Neural crest cell (in vitro differentiated cells): ENCODE results near the gene NSMCE1. TPM values are rescaled to one million over a fixed set of nuclear protein-coding genes. Genes with fewer than 3 reads are reported as not detected.
"Not testable (repeated sequence)": the region's sequence is repeated elsewhere in the genome, so short reads cannot be mapped to it uniquely, and the experiment has no call there.

Experiments used
- DNase-seq: peaks from one replicate; pipeline ENCODE4 v3.0.0; 2021; ENCODE audit warnings: low read depth, mixed read lengths, low spot score
- H3K27ac Mint-ChIP-seq: one replicate; pipeline ENCODE4 v1.8.0; 2021; ENCODE audit warnings: mild to moderate bottlenecking, mixed read lengths; ENCODE audit not compliant: unreplicated experiment
- H3K27me3 Mint-ChIP-seq: 2 replicates; pipeline ENCODE4 v1.8.0; 2021; ENCODE audit warnings: low read depth, mild to moderate bottlenecking, mixed read lengths
- H3K36me3 Mint-ChIP-seq: 2 replicates; pipeline ENCODE4 v1.8.0; 2021; ENCODE audit warnings: low read depth, mild to moderate bottlenecking, mixed read lengths
- H3K4me1 Mint-ChIP-seq: 2 replicates; pipeline ENCODE4 v1.8.0; 2021; ENCODE audit warnings: mixed read lengths
- H3K4me3 Mint-ChIP-seq: one replicate; pipeline ENCODE4 v1.8.0; 2021; ENCODE audit warnings: mild to moderate bottlenecking, mixed read lengths
- H3K9me3 Mint-ChIP-seq: 2 replicates; pipeline ENCODE4 v1.8.0; 2021; ENCODE audit warnings: mixed read lengths
- CTCF ChIP-seq: fragments of 200-600 bp; sonication (generic); conservative IDR thresholded peaks from 2 replicates; pipeline ENCODE4 v1.5.0; 2021; ENCODE audit warnings: antibody characterized with exemption, mild to moderate bottlenecking
- total RNA-seq: library from RNA; stranded (reverse); gene quantifications from 2 replicates; pipeline ENCODE4 v1.2.1, GENCODE V29; 2021

The NSMCE1 gene
- total RNA-seq, 1 donor from 2014 or later = 30.4 TPM

- TF ChIP-seq CTCF = no peak
These were observed 59.0 kb downstream of the NSMCE1 start for GRCh38 chr16:27209591-27209990.

DNA sequence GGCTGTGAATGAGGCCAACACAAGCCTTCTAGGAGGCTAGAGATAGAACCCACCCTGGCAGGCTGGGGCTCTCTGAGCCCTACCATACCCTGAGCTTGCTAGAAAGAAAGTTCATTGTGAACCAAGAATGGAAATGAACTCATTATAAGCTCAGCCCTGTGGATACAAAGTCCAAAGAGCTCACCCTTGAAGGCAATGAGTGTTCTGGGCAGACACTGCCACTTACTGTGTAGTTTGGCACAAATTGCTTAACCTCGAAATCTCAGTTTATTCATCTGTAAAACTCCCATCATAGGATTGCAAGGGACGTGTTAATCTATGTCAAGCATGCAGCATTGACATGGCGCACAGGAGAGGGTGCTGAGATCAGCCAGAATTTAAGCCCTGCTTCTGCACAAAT, 59.8 kb downstream of the NSMCE1 start:
- Mint-ChIP-seq H3K4me3 (no peak overlapping the region), H3K9me3 (no peaks in the 10 kb centered on the region), H3K27me3 (no peaks in the 10 kb centered on the region), H3K4me1 (peaks cover 8% of the 10 kb centered on the region), H3K36me3 (no peaks in the 10 kb centered on the region), H3K27ac (no peak overlapping the region)
- DNase-seq = no peak
- no peak for TF ChIP-seq CTCF

More at GRCh38 chr16:27209591-27209990, 59.0 kb downstream of the NSMCE1 start:
- Mint-ChIP-seq H3K9me3 (no peaks in the 10 kb centered on the region), H3K36me3 (no peaks in the 10 kb centered on the region), H3K4me1 (no peaks in the 10 kb centered on the region), H3K27me3 (no peaks in the 10 kb centered on the region), H3K27ac (no peak overlapping the region), H3K4me3 (no peak overlapping the region)
- DNase-seq = no peak

- no peak for DNase-seq
- no peak overlapping the region for H3K27ac Mint-ChIP-seq
- H3K4me1 Mint-ChIP-seq = peaks cover 12% of the 10 kb centered on the region
- no peaks in the 10 kb centered on the region for H3K27me3 Mint-ChIP-seq
- H3K4me3 Mint-ChIP-seq = no peak overlapping the region
- H3K9me3 Mint-ChIP-seq = no peaks in the 10 kb centered on the region
- no peak for TF ChIP-seq CTCF
- no peaks in the 10 kb centered on the region for H3K36me3 Mint-ChIP-seq
These were observed 60.4 kb downstream of the NSMCE1 start for GRCh38 chr16:27208081-27208680.

GRCh38 chr16:27207121-27207520, 61.5 kb downstream of the NSMCE1 start:
- not testable (repeated sequence) for H3K9me3 Mint-ChIP-seq, DNase-seq, H3K4me3 Mint-ChIP-seq, H3K27me3 Mint-ChIP-seq, H3K36me3 Mint-ChIP-seq, H3K27ac Mint-ChIP-seq
- H3K4me1 Mint-ChIP-seq = peaks cover 15% of the 10 kb centered on the region

DNA sequence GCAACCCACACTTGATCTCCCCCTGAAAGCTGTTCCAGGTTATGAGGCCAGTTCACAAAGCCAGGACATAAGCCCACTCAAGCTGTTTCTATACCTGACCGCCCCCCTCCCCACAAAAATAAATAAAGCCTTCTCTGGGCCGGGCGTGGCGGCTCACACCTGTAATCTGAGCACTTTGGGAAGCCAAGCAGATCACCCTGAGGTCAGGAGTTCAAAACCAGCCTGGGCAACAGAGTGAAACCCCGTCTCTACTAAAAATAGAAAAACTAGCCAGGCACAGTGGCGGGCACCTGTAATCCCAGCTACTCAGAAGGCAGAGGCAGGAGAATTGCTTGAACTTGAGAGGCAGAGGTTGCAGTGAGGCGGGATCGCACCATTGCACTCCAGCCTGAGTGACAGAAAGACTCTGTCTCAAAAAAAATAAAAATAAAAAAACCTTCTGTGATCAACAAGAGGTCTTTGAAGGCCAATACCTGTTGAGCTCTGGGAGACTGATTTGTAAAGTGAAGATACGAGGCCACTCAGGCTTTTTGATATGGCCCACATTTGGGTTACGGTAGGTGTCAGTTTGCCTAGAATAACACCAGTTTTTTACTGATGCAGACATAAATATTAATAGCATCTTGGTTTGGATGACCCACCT, 63.0 kb downstream of the NSMCE1 start:
- Mint-ChIP-seq H3K27ac (no peak overlapping the region), H3K4me3 (no peak overlapping the region), H3K4me1 (peaks cover 15% of the 10 kb centered on the region), H3K27me3 (no peaks in the 10 kb centered on the region), H3K36me3 (no peaks in the 10 kb centered on the region), H3K9me3 (peaks cover 3% of the 10 kb centered on the region)
- DNase-seq = no peak
- no peak for TF ChIP-seq CTCF

DNA sequence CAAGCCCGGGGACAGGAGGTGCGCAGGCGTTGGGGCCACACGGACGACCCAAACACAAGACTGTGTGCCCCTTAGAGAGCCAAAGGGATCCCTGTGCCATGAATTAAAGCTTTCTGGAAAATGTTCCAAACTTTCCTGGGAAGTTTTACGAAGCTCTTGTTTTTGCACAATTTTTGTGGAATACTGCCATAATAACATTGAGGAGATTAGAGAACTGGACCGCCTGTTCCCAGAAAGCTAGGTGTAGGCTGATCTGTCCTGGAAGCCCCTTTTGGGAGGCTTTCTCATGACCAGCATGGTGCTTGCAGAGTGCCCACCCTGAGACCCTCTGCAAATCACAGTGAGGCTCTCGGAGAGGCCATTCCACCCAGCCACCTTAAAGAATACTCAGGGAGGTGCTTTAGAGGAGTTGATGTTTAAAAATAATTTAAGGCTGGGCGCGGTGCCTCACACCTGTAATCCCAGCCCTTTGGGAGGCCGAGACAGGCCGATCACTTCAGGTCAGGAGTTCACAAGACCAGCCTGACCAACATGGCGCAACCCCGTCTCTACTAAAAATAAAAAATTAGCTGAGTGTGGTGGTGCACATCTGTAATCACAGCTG, 64.2 kb downstream of the NSMCE1 start:
- TF ChIP-seq CTCF = no peak
- Mint-ChIP-seq H3K27me3 (peaks cover 4% of the 10 kb centered on the region), H3K9me3 (peaks cover 3% of the 10 kb centered on the region), H3K27ac (peak overlapping the region; percentile 99), H3K4me3 (peak overlapping the region; percentile 99), H3K4me1 (peaks cover 15% of the 10 kb centered on the region), H3K36me3 (no peaks in the 10 kb centered on the region)
- no peak for DNase-seq
